B cell (primary cell): Measurements from ENCODE around the gene FSCN2. TPM values are rescaled to one million over a fixed set of nuclear protein-coding genes. Genes with fewer than 3 reads are reported as not detected.
"Not testable (repeated sequence)": the region's sequence is repeated elsewhere in the genome, so short reads cannot be mapped to it uniquely, and the experiment has no call there.

Experiments
- ATAC-seq: fragments of 200-7000 bp; cut with Tn5 transposase; one replicate; pipeline ENCODE4 v1.10.0; 2021; ENCODE audit warnings: low read depth, mild to moderate bottlenecking, moderate number of reproducible peaks, moderate library complexity
- CTCF ChIA-PET: fragments of 350-600 bp; sonication (Branson Sonifier 250); formaldehyde crosslinking; loops from one replicate; lab custom pipeline; 2021; ENCODE audit warnings: antibody characterized with exemption, inconsistent platforms; lab: Charles Lee
- POLR2A ChIA-PET: fragments of 350-600 bp; sonication (Branson Sonifier 250); formaldehyde crosslinking; loops from one replicate; lab custom pipeline; 2021; ENCODE audit warnings: antibody characterized with exemption; lab: Charles Lee
- DNase-seq: peaks from one replicate; pipeline ENCODE4 v3.0.0; 2013
- H2AFZ ChIP-seq: 2 replicates; pipeline ENCODE4 v1.6.1; 2012; ENCODE audit warnings: mild to moderate bottlenecking, low read depth, low read length; ENCODE audit not compliant: insufficient read depth, poor library complexity, severe bottlenecking
- H3K27ac ChIP-seq, 2 donors: 1 replicate in 1 of 2; 2 replicates in 1 of 2; pipeline ENCODE4 v1.5.1; 2012 to 2013; ENCODE audit warnings: low read length in 2 of 2, mild to moderate bottlenecking in 2 of 2, moderate library complexity in 1 of 2
- H3K27me3 ChIP-seq, 4 experiments: fragments of 200-600 bp in 1 of 4; sonication (generic) in 1 of 4; replicated peaks in 1 of 4; 1 replicate in 2 of 4; 2 replicates in 2 of 4; pipeline versions ENCODE4 v1.6.1 to v1.7.0; 2013 to 2016; ENCODE audit warnings: low read length in 3 of 4, mild to moderate bottlenecking in 2 of 4, mixed read lengths in 1 of 4, moderate library complexity in 1 of 4; ENCODE audit not compliant: insufficient read depth in 4 of 4, control insufficient read depth in 3 of 4; ENCODE audit errors: control extremely low read depth in 1 of 4
- H3K36me3 ChIP-seq, 2 experiments: replicated peaks in 1 of 2; 1 replicate in 1 of 2; 2 replicates in 1 of 2; pipeline versions ENCODE4 v1.6.1 to v1.7.1; 2013; ENCODE audit warnings: low read length in 1 of 2; ENCODE audit not compliant: insufficient read depth in 2 of 2, control insufficient read depth in 1 of 2; ENCODE audit errors: control extremely low read depth in 1 of 2, extremely low read depth in 1 of 2
- H3K4me1 ChIP-seq, 2 donors: fragments of 200-600 bp in 1 of 2; sonication (generic) in 1 of 2; 1 replicate in 1 of 2; 2 replicates in 1 of 2; pipeline versions ENCODE4 v1.5.1 to v1.6.1; 2013 to 2017; ENCODE audit warnings: low read length in 2 of 2; ENCODE audit not compliant: control insufficient read depth in 2 of 2, insufficient read depth in 2 of 2
- H3K4me2 ChIP-seq: replicated peaks from 2 replicates; pipeline ENCODE3; 2012; ENCODE audit warnings: mild to moderate bottlenecking, low read depth, low read length; ENCODE audit not compliant: poor library complexity, severe bottlenecking
- H3K4me3 ChIP-seq, 5 experiments: fragments of 200-600 bp in 1 of 5; sonication (generic) in 1 of 5; 1 replicate in 3 of 5; 2 replicates in 2 of 5; pipeline versions ENCODE4 v1.5.1 to v1.7.0; 2011 to 2016; ENCODE audit warnings: low read length in 4 of 5, mild to moderate bottlenecking in 4 of 5, low read depth in 2 of 5, control low read depth in 1 of 5, moderate library complexity in 1 of 5; ENCODE audit not compliant: insufficient read depth in 1 of 5; ENCODE audit errors: control extremely low read depth in 1 of 5, extremely low read depth in 1 of 5
- H3K79me2 ChIP-seq: fragments of 200-600 bp; sonication (generic); one replicate; pipeline ENCODE4 v1.6.0; 2016; ENCODE audit warnings: low read length; ENCODE audit not compliant: control insufficient read depth, insufficient read depth
- H3K9ac ChIP-seq: fragments of 200-600 bp; sonication (generic); 2 replicates; pipeline ENCODE4 v1.6.1; 2017; ENCODE audit warnings: mild to moderate bottlenecking, low read length, moderate library complexity
- H3K9me3 ChIP-seq, 3 donors: one replicate each; pipeline versions ENCODE4 v1.6.1 to v1.7.1; 2013; ENCODE audit warnings: low read length in 2 of 3; ENCODE audit not compliant: control insufficient read depth in 2 of 3, insufficient read depth in 1 of 3; ENCODE audit errors: control extremely low read depth in 1 of 3
- H4K20me1 ChIP-seq: 2 replicates; pipeline ENCODE4 v1.6.0; 2012; ENCODE audit warnings: mild to moderate bottlenecking, low read length; ENCODE audit not compliant: insufficient read depth, control insufficient read depth, poor library complexity, severe bottlenecking
- H3K27ac Mint-ChIP-seq: one replicate; pipeline ENCODE4 v1.8.0; 2021; ENCODE audit warnings: mixed read lengths
- H3K27me3 Mint-ChIP-seq: one replicate; pipeline ENCODE4 v1.8.0; 2021; ENCODE audit warnings: mixed read lengths
- H3K4me1 Mint-ChIP-seq: one replicate; pipeline ENCODE4 v1.8.0; 2021; ENCODE audit warnings: mixed read lengths
- H3K4me3 Mint-ChIP-seq: one replicate; pipeline ENCODE4 v1.8.0; 2021; ENCODE audit warnings: mixed read lengths
- H3K9me3 Mint-ChIP-seq: one replicate; pipeline ENCODE4 v1.8.0; 2022; ENCODE audit warnings: mixed read lengths; ENCODE audit not compliant: insufficient read depth
- EZH2 ChIP-seq: IDR thresholded peaks from 2 replicates; pipeline ENCODE4 v1.6.1; 2012; ENCODE audit warnings: borderline replicate concordance, low read depth, mild to moderate bottlenecking, moderate library complexity, low read length; ENCODE audit not compliant: insufficient read depth, poor library complexity, severe bottlenecking
- WGBS: methylation state at CpG from one replicate; pipeline ENCODE4 v1.1.5; 2013; ENCODE audit warnings: missing lambda C conversion rate; ENCODE audit not compliant: insufficient coverage; 5-methylcytosine and 5-hydroxymethylcytosine counted together
- intact Hi-C: fragments of 100-400 bp; cut with micrococcal nuclease; formaldehyde crosslinking; loops from one replicate; pipeline ENCODE4 v1.10.0; 2022
- polyA plus RNA-seq: library from polyadenylated mRNA; depleted of rRNA; stranded (reverse); fragments of >200 nt; gene quantifications from 2 replicates; pipeline ENCODE4 v1.2.3, GENCODE V29; 2012
- total RNA-seq, 2 donors: library from RNA; stranded (reverse); fragments of 120-200 nt in 1 of 2; gene quantifications; 1 replicate in 1 of 2; 2 replicates in 1 of 2; pipeline versions ENCODE4 v1.2.3 to v1.2.4, GENCODE V29; 2013 to 2022

The FSCN2 gene
- total and polyA plus RNA-seq, 2 donors (not counting 1 experiment from before 2014, with no cell fraction given): 6.3 to 12.0 TPM

DNA sequence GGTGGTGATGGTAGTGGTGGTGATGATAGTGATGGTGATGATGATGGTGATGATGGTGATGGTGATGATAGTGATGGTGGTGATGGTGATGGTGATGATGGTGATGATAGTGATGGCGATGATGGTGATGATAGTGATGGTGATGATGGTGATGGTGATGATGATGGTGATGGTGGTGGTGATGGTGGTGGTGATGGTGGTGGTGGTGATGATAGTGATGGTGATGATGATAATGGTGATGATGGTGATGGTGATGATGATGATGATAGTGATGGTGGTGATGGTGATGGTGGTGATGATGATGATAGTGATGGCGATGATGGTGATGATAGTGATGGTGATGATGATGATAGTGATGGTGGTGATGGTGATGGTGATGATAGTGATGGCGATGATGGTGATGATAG is 3.8 kb downstream of the FSCN2 start:
- H3K79me2 ChIP-seq, H3K4me3 Mint-ChIP-seq, H3K27ac ChIP-seq, H3K9me3 Mint-ChIP-seq, H3K27me3 Mint-ChIP-seq, H3K9ac ChIP-seq, ATAC-seq, H3K4me1 Mint-ChIP-seq, POLR2A ChIA-PET, DNase-seq, H3K4me2 ChIP-seq, intact Hi-C loops, H3K36me3 ChIP-seq, H3K4me3 ChIP-seq, H2AFZ ChIP-seq, H3K27ac Mint-ChIP-seq: not testable (repeated sequence)
- H3K9me3 ChIP-seq: peaks cover 0 to 11% (median 0%) of the 10 kb centered on the region in 3 donors
- CTCF ChIA-PET: interaction anchor here (0.6 kb wide), 1 partner anchor 241 kb away, joined by 3 read pairs; no protein-coding TSS in a partner anchor
- peaks cover 0 to 37% (median 6%) of the 10 kb centered on the region in 4 experiments for H3K27me3 ChIP-seq
- peaks cover 11 to 24% of the 10 kb centered on the region in 2 donors for H3K4me1 ChIP-seq
- WGBS: 100% methylated on average over 3 of the region's 3 CpGs
- peaks cover 16% of the 10 kb centered on the region for H4K20me1 ChIP-seq

DNA sequence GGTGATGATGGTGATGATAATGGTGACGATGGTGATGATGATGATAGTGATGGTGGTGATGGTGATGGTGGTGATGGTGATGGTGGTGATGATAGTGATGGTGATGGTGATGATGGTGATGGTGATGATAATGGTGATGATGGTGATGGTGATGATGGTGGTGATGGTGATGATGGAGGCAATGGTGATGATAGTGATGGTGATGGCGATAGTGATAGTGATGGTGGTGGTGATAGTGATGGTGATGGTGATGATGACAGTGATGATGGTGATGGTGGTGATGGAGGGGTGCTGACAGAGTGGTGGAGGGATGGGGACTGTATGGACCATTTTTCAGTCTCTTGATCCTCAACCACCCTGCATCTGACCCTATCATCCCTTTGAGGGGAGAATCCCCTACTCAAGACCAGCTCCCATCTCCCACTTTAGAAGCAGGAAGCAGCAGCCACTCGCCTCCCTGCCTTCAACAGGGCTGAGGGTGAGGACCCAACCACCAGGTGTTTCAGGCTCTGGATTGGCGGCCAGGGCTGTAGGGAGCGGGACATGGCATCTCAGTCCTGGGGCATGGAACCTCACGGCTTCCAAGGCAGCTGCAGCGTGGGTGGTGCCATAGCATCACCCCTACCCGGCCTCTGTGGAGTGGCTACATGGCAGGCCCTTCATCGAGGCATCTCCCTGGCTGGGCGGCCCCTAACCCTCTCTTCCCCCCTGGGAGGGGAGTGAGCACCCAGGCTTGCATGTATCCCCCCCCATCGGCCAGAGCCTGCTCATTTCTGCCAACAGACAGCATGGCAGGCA is 4.5 kb downstream of the FSCN2 start:
- ATAC-seq (no peak), DNase-seq (no peak)
- H3K27me3 ChIP-seq: peaks cover 0 to 37% (median 8%) of the 10 kb centered on the region in 4 experiments
- H3K27me3 Mint-ChIP-seq: peaks cover 2% of the 10 kb centered on the region
- H3K27ac ChIP-seq: no peak overlapping the region
- TF ChIP-seq EZH2: no peak
- no peaks in the 10 kb centered on the region for H3K9me3 Mint-ChIP-seq
- 91% methylated on average over 11 of the region's 11 CpGs for WGBS
- H3K9ac ChIP-seq: no peak overlapping the region
- H3K9me3 ChIP-seq: peaks cover 0 to 11% (median 0%) of the 10 kb centered on the region in 3 donors
- POLR2A ChIA-PET: interaction anchor here (0.6 kb wide), 1 partner anchor 15 kb away, joined by 5 read pairs; no protein-coding TSS in a partner anchor
- peaks cover 10% of the 10 kb centered on the region for H3K4me1 Mint-ChIP-seq
- H2AFZ ChIP-seq: no peak overlapping the region
- intact Hi-C loops: no loop called here
- no peak overlapping the region for H3K4me3 Mint-ChIP-seq
- H3K4me1 ChIP-seq: peaks cover 18 to 30% of the 10 kb centered on the region in 2 donors
- CTCF ChIA-PET: interaction anchor here (0.6 kb wide), 1 partner anchor 241 kb away, joined by 3 read pairs; no protein-coding TSS in a partner anchor
- H3K4me2 ChIP-seq: no peak overlapping the region
- no peak overlapping the region for H3K4me3 ChIP-seq
- peaks cover 3% of the 10 kb centered on the region for H3K79me2 ChIP-seq
- no peak overlapping the region for H3K27ac Mint-ChIP-seq
- H4K20me1 ChIP-seq: peaks cover 22% of the 10 kb centered on the region
- H3K36me3 ChIP-seq: no peaks in the 10 kb centered on the region
